Brain microvascular endothelial cell (primary cell): ENCODE data around the gene M6PR.

Experiments used
- DNase-seq: peaks from one replicate; pipeline ENCODE4 v3.0.0-alpha.2; 2020
- H3K27ac ChIP-seq: fragments of 250-450 bp; sonication (Bioruptor Pico); 2 replicates; pipeline ENCODE4 v1.5.1; 2020; ENCODE audit warnings: mild to moderate bottlenecking, moderate library complexity
- H3K27me3 ChIP-seq: fragments of 250-450 bp; sonication (Bioruptor Pico); replicated peaks from 2 replicates; pipeline ENCODE4 v1.5.1; 2020; ENCODE audit warnings: mild to moderate bottlenecking
- H3K36me3 ChIP-seq: fragments of 250-450 bp; sonication (Bioruptor Pico); replicated peaks from 2 replicates; pipeline ENCODE4 v1.5.1; 2020; ENCODE audit warnings: mild to moderate bottlenecking
- H3K4me3 ChIP-seq: 2 replicates; pipeline ENCODE4 v1.5.1; 2011; ENCODE audit warnings: low read depth, mild to moderate bottlenecking, control low read depth, low read length, moderate library complexity
- CTCF ChIP-seq: IDR thresholded peaks from 2 replicates; pipeline ENCODE4 v1.5.1; 2011; ENCODE audit warnings: low read depth, mild to moderate bottlenecking, moderate library complexity, low read length, control low read depth, inconsistent platforms; ENCODE audit errors: missing control alignments
- in situ Hi-C: cut with HindIII; loops from 2 replicates; pipeline ENCODE4 v1.10.0; 2017; ENCODE audit warnings: low sequenced_read_pairs, low pct_ligation_motif_present

Gene M6PR

GRCh38 chr12:8956073-8956472 is 6.6 kb upstream of the M6PR start:
- no peak for TF ChIP-seq CTCF
- in situ Hi-C loops: no loop called here
- no peak for DNase-seq
- Histone ChIP-seq H3K27ac (no peak overlapping the region), H3K4me3 (no peak overlapping the region), H3K27me3 (no peaks in the 10 kb centered on the region), H3K36me3 (no peaks in the 10 kb centered on the region)

GRCh38 chr12:8953773-8954402 is 4.4 kb upstream of the M6PR start:
- Histone ChIP-seq H3K27me3 (no peaks in the 10 kb centered on the region), H3K27ac (no peak overlapping the region), H3K36me3 (no peaks in the 10 kb centered on the region), H3K4me3 (no peak overlapping the region)
- DNase-seq: no peak
- TF ChIP-seq CTCF: no peak
- in situ Hi-C loops: no loop called here

GRCh38 chr12:8951744-8952143 is 2.3 kb upstream of the M6PR start:
- no peak for DNase-seq
- no peak overlapping the region for H3K4me3 ChIP-seq
- in situ Hi-C loops: no loop called here
- no peaks in the 10 kb centered on the region for H3K27me3 ChIP-seq
- H3K27ac ChIP-seq: no peak overlapping the region
- no peak for TF ChIP-seq CTCF
- no peaks in the 10 kb centered on the region for H3K36me3 ChIP-seq

- Histone ChIP-seq H3K36me3 (no peaks in the 10 kb centered on the region), H3K27me3 (no peaks in the 10 kb centered on the region), H3K27ac (no peak overlapping the region), H3K4me3 (peak overlapping the region; percentile 93)
- no peak for DNase-seq
- no peak for TF ChIP-seq CTCF
- in situ Hi-C loops: no loop called here
Measured at GRCh38 chr12:8950702-8951478, 1.4 kb upstream of the M6PR start.

GRCh38 chr12:8950221-8950527 is 729 bp upstream of the M6PR start:
- Histone ChIP-seq H3K27ac (peak overlapping the region; percentile 98), H3K36me3 (peaks cover 2% of the 10 kb centered on the region), H3K4me3 (peak overlapping the region; percentile 93), H3K27me3 (no peaks in the 10 kb centered on the region)
- in situ Hi-C loops: no loop called here
- DNase-seq: no peak
- no peak for TF ChIP-seq CTCF
